ENCODE measurements around the gene LRRC4. TPM values are rescaled to one million over a fixed set of nuclear protein-coding genes. Genes with fewer than 3 reads are reported as not detected.
A peak's percentile ranks its signal among the peaks of the same experiment; 100 is the strongest.

The LRRC4 gene
- total and polyA plus RNA-seq, 11 donors: 0.89 to 6.8 (median 3.9) TPM

- WGBS, 4 donors: 77 to 80% (median 78%) methylated on average over 11 of the region's 11 CpGs
- Histone ChIP-seq H3K9me3 (no peaks in the 10 kb centered on the region), H3K36me3 (peaks cover 0 to 25% (median 0%) of the 10 kb centered on the region in 9 donors), H3K4me1 (peaks cover 0 to 67% (median 42%) of the 10 kb centered on the region in 12 donors), H3K27me3 (no peaks in the 10 kb centered on the region), H3K27ac (peak overlapping the region; percentile 43 to 79 (median 68)), H3K4me3 (peak overlapping the region in 1 of 12 donors; percentile 12)
- no peak for ATAC-seq
- no peak for DNase-seq
- intact Hi-C loops (cut with DNase I): loop anchor here in 1 of 10 donors (2.0 kb wide), 1 partner anchor 34 kb away; the partner anchor contains the start of gene LRRC4
- no peak for TF ChIP-seq POLR2A (IDR thresholded peaks at IDR 0.05)
- TF ChIP-seq CTCF (IDR thresholded peaks at IDR 0.05): no peak
Observed at GRCh38 chr7:127996253-127997071, 34.8 kb downstream of the LRRC4 start.

- Histone ChIP-seq H3K4me3 (peak overlapping the region in 1 of 12 donors; percentile 12), H3K9me3 (no peaks in the 10 kb centered on the region), H3K4me1 (peaks cover 0 to 66% (median 41%) of the 10 kb centered on the region in 12 donors), H3K36me3 (peaks cover 0 to 31% (median 3%) of the 10 kb centered on the region in 9 donors), H3K27ac (peak overlapping the region; percentile 43 to 79 (median 68)), H3K27me3 (no peaks in the 10 kb centered on the region)
- 44 to 66% (median 47%) methylated on average over 3 of the region's 3 CpGs for WGBS, 4 donors
- ATAC-seq (peak; percentile 39 to 54 (median 47)), DNase-seq (peak in 1 of 5 donors; percentile 67)
- TF ChIP-seq POLR2A (IDR thresholded peaks at IDR 0.05): no peak
- TF ChIP-seq CTCF (IDR thresholded peaks at IDR 0.05): no peak
- intact Hi-C loops (cut with DNase I): loop anchor here in 1 of 10 donors (2.0 kb wide), 1 partner anchor 35 kb away; the partner anchor contains the start of gene LRRC4
Observed at GRCh38 chr7:127995881-127996215, 35.4 kb downstream of the LRRC4 start.

- Histone ChIP-seq H3K36me3 (peaks cover 0 to 31% (median 3%) of the 10 kb centered on the region in 9 donors), H3K27me3 (no peaks in the 10 kb centered on the region), H3K4me3 (peak overlapping the region in 1 of 12 donors; percentile 12), H3K27ac (peak overlapping the region; percentile 43 to 79 (median 68)), H3K4me1 (peaks cover 0 to 60% (median 38%) of the 10 kb centered on the region in 12 donors), H3K9me3 (no peaks in the 10 kb centered on the region)
- intact Hi-C loops (cut with DNase I): no loop called here
- ATAC-seq: peak; percentile 82 to 88 (median 87)
- DNase-seq: no peak
- TF ChIP-seq CTCF (IDR thresholded peaks at IDR 0.05) (no peak), POLR2A (IDR thresholded peaks at IDR 0.05) (no peak)
- 31 to 41% (median 31%) methylated on average over 3 of the region's 3 CpGs for WGBS, 4 donors
Observed at GRCh38 chr7:127995156-127995880, 35.9 kb downstream of the LRRC4 start.

- Histone ChIP-seq H3K27me3 (no peaks in the 10 kb centered on the region), H3K36me3 (peaks cover 0 to 31% (median 3%) of the 10 kb centered on the region in 9 donors), H3K9me3 (no peaks in the 10 kb centered on the region), H3K27ac (no peak overlapping the region), H3K4me3 (no peak overlapping the region), H3K4me1 (peaks cover 0 to 53% (median 32%) of the 10 kb centered on the region in 12 donors)
- TF ChIP-seq POLR2A (IDR thresholded peaks at IDR 0.05) (no peak), CTCF (IDR thresholded peaks at IDR 0.05) (no peak)
- 77 to 86% (median 79%) methylated on average over 5 of the region's 5 CpGs for WGBS, 4 donors
- ATAC-seq (peak in 1 of 4 donors; percentile 21), DNase-seq (no peak)
- intact Hi-C loops (cut with DNase I): no loop called here
Observed at GRCh38 chr7:127993987-127994386, 37.2 kb downstream of the LRRC4 start.
